Cardiac septum (tissue), 1 donor: ENCODE results near the gene PIN1. TPM values are rescaled to one million over a fixed set of nuclear protein-coding genes. Genes with fewer than 3 reads are reported as not detected.
"Not testable (repeated sequence)": the region's sequence is repeated elsewhere in the genome, so short reads cannot be mapped to it uniquely, and the experiment has no call there.

Experiments
- DNase-seq: peaks from one replicate; pipeline ENCODE4 v3.0.0-alpha.2; 2020; ENCODE audit warnings: low spot score
- intact Hi-C: fragments of 100-400 bp; cut with DNase I; formaldehyde crosslinking; loops from one replicate; pipeline ENCODE4 v1.14.0; 2022
- long read RNA-seq: library from polyadenylated mRNA; unstranded; transcript quantifications from one replicate; pipeline ENCODE4 v2.0.0, GENCODE V29; 2021
- total RNA-seq: library from RNA; stranded (reverse); fragmentation: NEBNext Ultra II Directional; extraction: Animal tissue kit (Norgen Biotek cat#: 25700); gene quantifications from one replicate; pipeline ENCODE4 v1.2.1, GENCODE V29; 2021
- donor health status: DM: no; HTN: no; CAD: no.

PIN1 gene
- total RNA-seq, result 93.5 TPM
- long read RNA-seq, full-length matches to known transcripts, result 225 of 265 reads
- long read RNA-seq, partial matches to known transcripts, result 32 of 265 reads
- long read RNA-seq, other reads (novel, unspliced or antisense), result 8 of 265 reads

DNA sequence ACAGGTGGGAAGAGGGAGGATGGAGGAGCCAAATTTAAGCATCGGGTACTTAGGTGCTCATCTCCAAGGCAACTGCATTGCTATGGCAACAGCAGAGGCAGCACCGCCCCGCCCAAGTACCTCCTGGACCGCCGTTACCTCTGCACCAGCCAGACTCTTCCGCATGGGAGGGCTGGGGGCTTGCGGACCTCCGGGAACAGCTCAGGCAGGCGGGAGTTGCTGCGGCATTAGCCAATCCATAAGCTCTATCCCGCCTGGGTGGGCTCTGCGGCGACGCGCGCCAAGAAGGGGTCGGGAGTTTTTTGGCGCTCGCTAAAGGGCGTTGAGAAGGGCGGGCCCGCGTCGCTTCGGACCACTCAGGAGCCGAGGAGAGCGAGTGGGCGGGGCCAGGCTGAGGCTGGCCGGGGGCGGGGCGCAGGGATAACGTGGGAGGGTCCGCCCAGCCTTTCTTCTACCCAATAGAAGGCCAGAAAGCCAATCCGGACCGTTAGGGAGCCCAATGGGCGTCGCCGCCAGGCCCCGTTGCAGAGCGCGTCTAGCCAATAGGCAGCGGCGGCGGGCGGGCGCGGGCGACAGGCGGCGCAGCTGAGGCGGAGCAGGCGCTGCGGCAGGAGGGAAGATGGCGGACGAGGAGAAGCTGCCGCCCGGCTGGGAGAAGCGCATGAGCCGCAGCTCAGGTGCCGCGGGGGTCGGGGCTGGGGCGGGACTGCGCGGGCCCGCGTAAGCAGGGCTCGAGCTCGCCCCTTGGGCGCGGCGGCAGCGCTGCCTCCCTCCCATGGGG lies at the start of gene PIN1:
Gene PIN1, plus strand, starts transcription at position 593 of the 781 bp plus-strand sequence. Its CDS starts 27 bp downstream, at position 620.
- DNase-seq, result peak; percentile 99
- intact Hi-C loops, result no loop called here

DNA sequence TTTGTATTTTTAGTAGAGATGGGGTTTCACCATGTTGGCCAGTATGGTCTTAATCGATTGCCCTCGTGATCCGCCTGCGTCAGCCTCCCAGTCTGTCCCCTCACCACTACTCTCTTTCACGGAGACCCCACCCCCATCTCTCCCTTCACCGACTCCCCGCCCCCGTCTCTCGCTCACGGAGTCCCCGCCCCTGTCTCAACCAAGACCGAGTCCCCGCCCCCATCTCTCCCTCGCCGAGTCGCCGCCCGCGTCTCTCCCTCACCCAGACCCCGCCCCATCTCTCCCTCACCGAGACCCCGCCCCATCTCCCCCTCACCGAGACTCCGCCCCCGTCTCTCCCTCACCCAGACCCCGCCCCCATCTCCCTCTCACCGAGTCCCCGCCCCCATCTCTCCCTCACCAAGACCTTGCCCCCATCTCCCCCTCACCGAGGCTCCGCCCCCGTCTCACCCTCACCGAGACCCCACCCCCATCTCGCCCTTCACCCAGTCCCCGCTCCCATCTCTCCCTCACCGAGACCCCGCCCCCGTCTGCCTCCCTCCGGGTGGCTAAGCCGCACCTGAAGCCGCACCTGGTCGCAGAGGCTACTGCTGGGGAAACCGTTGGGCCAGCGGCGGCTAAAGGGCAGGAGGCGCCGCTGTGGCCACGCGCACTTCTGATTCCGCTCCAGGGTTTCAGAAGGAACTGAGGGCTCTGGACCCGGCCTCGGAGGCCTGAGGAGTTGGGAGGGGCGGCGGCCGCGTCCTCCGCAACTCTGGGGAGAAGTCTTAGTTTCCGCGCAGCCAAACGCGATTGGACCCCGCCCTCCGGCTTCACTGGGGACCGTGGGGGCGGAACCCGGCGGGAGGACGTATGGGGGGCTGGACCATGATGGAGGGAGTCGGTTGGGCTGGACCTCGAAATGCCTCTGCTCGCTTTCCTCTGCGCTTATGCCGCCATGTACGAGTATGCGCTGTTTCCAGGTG lies 49.5 kb upstream of the PIN1 start:
- peak; percentile 98 for DNase-seq
- intact Hi-C loops, result no loop called here

DNA sequence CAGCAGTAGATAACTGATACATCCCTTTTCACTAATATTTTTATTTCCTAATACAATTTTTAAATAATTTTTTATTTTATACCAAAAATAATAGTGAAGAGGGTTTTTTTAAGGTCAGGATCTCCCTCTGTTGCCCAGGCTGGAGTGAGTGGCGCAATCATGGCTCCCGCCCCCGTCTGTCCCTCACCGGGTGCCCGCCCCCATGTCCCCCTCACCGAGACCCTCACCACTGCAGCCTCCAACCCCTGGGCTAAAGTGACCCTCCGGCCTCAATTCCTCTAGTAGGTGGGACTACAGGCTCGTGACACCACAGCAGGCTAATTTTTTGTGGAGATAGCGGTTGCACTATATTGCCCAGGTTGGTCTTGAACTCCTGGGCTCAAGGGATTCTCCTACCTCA lies 48.8 kb upstream of the PIN1 start:
- no peak for DNase-seq
- intact Hi-C loops, result no loop called here

DNA sequence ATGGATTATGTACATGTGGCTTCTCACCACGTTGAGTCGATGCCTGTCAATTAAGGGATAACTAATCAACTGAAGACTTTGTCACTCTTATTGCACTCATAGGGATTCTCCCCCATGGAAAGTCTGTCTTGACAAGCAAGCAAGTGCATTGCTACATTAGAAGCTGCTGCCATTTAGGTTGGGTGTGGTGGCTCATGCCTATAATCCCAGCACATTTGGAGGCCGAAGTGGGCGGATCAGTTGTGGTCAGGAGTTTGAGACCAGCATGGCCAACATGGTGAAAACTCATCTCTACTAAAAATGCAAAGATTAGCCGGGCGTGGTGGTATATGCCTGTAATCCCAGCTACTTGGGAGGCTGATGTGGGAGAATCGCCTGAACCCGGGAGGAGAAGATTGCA lies 48.3 kb upstream of the PIN1 start:
- intact Hi-C loops, result no loop called here
- no peak for DNase-seq

DNA sequence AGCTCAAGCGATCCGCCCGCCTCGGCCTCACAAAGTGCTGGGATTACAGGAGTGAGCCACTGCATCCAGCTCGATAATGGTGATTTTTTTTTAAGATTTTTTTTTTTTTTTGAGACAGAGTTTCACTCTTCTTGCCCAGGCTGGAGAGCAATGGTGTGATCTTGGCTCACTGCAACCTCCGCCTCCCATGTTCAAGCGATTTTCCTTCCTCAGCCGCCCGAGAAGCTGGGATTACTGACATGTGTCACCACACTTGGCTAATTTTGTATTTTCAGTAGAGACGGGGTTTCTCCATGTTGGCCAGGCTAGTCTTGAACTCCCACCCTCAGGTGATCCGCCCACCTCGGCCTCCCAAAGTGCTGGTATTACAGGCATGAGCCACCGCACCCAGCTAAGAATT lies 46.5 kb upstream of the PIN1 start:
- DNase-seq, intact Hi-C loops: not testable (repeated sequence)

DNA sequence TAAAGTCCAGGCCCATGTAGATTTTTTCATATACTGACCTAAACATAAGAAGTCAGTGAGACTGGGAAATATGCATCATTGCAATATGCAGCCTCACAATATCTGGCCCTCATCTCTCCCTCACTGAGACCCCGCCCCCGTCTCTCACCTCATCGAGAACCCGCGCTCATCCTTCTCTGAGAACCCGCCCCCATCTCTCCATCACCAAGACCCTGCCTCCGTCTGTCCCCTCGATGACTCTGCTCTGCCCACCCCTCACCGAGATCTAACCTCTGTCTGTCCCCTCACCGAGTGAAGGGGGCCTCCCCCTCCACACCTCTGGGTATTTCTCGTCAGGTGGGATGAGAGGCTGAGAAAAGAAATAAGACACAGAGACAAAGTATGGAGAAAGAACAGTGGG lies 46.1 kb upstream of the PIN1 start:
- DNase-seq, result no peak
- intact Hi-C loops, result no loop called here

DNA sequence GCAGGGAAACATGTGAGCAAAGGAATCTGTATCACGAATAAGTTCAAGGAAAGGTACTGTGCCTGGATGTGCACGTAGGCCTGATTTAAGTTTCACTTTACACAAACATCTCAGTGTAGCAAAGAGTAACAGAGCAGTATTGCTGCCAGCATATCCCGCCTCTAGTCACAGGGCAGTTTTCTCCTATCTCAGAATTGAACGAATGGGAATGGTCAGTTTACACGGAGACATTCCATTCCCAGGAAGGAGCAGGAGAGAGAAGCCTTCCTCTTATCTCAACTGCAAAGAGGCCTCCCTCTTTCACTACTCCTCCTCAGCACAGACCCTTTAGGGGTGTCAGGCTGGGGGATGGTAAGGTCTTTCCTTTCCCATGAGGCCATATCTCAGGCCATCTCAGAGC lies 45.5 kb upstream of the PIN1 start:
- intact Hi-C loops, DNase-seq: not testable (repeated sequence)

DNA sequence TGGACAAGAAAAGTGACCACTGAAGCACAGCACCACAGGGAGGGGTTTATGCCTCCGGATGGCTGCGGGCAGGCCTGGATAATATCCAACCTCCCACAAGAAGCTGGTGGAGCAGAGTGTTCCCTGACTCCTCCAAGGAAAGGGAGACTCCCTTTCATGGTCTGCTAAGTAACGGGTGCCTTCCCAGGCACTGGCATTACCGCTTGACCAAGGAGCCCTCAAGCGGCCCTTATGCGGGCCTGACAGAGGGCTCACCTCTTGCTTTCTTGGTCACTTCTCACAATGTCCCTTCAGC lies 44.1 kb upstream of the PIN1 start:
- DNase-seq, result not testable (repeated sequence)
- intact Hi-C loops, result loop anchor here (10.0 kb wide), 3 partner anchors 356 to 646 kb away; partner anchors contain the start of genes ZNF266 and ZNF317

DNA sequence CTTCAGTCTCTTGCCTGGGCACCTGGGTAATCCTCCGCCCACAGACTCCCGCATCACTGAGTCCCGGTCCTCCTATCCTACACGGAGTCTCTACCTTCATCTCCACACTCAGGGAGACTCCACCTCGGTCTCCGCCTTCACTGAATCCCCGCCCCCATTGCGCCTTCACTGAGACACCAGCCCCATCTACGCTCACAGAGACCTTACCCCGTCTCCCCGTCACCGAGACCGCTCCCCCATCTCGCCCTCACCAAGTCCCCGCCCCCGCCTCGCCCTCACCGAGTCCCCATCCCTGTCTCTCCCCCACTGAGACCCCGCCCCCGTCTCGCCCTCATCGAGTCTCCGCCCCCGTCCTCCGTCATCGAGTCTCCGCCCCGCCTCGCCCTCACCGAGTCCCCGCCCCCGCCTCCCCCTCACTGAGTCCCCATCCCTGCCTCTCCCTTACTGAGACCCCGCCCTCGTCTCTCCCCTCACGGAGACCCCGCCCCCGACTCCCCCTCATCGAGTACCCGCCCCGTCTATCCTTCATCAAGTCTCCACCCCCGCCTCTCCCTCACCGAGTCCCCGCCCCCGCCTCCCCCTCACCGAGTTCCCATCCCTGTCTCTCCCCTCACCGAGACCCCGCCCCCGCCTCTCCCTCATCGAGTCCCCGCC lies 43.4 kb upstream of the PIN1 start:
- intact Hi-C loops, result loop anchor here (1.0 to 10.0 kb wide), 5 partner anchors 28 to 647 kb away; partner anchors contain the start of genes FBXL12, ZNF266, ZNF317 and ZNF561
- DNase-seq, result peak; percentile 97

DNA sequence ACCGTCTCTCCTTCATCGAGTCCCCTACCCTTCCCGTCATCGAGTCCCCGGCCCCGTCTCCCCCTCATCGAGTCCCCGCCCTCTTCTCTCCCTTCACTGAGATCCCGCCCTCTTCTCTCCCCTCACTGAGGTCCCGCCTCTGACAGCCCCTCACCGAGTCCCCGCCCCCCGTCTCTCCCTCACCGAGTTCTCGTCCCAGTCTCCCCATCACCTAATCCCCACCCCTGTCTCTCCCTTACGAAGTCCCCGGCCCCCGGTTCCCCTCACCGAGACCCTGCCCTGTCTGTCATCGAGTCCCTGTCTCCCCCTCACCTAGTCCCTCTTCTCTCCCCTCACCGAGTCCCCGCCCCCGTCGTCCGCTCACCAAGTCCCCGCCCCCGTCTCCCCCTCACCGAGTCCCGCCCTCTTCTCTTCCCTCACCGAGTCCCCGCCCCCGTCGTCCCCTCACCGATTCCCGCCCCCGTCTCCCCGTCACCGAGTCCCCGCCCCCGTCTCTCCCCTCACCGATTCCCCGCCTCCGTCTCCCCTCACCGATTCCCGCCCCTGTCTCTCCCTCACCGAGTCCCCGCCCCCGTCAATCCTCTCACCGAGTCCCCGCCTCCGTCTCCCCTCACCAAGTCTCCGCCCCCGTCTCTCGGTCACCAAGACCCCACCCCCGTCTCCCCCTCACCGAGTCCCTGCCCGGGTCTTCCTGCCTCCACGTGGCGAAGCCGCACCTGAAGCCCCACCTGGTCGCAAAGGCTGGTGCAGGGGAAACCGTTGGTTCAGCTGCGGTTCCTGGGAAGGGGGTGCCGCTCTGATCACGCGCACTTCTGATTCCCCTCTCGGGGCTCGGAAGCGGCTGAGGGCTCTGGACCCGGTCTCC lies 42.7 kb upstream of the PIN1 start:
- intact Hi-C loops, result loop anchor here (1.0 to 10.0 kb wide), 5 partner anchors 27 to 648 kb away; partner anchors contain the start of genes FBXL12, ZNF266, ZNF317 and ZNF561
- peak; percentile 96 for DNase-seq

DNA sequence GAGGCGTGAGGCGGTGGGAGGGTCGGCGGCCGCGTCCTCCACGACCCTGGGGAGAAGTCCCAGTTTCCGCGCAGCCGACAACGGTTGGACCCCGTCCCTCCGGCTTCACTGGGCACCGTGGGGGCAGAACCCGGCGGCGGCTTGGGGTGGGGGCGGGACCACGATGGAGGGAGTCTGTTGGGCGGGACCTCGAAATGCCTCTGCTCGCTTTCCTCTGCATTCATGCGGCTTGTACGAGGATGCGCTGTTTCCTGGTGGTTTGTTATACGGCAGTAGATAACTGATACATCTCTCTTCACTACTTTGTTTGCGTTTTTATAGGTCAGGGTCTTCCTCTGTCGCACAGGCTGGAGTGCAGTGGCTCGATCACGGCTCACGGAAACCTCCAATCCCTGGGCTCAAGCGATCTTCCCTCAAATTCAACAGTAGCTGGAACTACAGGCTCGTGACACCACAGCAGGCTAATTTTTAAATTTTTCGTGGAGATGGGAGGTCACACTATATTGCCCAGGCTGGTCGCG lies 42.0 kb upstream of the PIN1 start:
- intact Hi-C loops, result loop anchor here (2.0 to 10.0 kb wide), 4 partner anchors 172 to 648 kb away; partner anchors contain the start of genes ZNF266, ZNF317 and ZNF561
- peak; percentile 80 for DNase-seq

DNA sequence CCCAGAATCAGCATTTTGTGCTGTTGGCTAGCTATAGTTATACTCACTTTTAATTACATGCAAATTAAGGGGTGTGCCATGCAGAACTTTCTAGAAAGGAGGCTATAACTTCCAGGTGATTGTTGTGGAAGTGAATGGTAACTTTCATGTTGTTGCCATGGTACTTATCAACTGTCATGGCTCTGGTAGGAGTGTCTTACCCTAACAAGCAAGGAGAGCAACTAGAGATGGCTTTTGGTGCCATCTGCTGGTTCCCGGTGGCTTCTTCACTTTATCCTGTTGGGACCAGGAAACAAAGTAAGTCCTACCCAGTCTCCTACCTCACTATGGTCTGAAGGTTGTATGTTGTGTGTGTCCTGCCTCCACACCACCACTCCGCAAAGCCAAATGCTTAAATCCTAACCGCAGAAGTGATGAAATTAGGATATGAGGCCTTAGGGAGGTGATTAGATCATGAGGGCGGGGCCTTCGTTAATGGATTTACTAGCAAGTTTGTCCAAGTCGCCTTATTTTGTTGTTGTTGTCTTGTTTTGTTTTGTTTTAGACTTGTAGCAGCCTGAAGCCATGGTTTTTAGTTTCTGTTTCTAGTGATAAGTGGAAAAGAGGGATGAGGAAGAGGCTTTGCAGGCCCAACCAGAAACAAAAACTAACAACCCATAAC lies 38.9 kb upstream of the PIN1 start:
- peak; percentile 86 for DNase-seq
- intact Hi-C loops, result loop anchor here (2.0 to 10.0 kb wide), 5 partner anchors 169 to 651 kb away; partner anchors contain the start of genes ZNF266 and ZNF317

DNA sequence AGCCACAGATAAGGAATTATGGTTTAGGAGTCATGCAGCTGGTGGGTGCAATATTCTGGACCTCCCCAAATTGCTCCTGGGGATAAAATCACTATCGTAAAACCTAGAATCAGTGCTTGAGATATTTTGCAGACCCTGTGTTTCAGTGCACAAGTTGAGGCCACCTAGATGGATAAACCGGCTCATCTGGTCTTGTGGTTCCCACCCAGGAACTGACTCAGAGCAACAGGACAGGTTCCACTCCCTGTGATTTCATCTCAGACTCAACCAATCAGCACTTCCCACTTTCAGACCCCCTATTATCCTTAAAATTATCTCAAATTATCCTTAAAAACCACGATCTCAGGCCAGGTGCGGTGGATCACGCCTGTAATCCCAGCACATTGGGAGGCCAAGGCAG lies 37.2 kb upstream of the PIN1 start:
- intact Hi-C loops, result loop anchor here (2.0 to 10.0 kb wide), 5 partner anchors 171 to 653 kb away; partner anchors contain the start of genes ZNF266 and ZNF317
- DNase-seq, result no peak

DNA sequence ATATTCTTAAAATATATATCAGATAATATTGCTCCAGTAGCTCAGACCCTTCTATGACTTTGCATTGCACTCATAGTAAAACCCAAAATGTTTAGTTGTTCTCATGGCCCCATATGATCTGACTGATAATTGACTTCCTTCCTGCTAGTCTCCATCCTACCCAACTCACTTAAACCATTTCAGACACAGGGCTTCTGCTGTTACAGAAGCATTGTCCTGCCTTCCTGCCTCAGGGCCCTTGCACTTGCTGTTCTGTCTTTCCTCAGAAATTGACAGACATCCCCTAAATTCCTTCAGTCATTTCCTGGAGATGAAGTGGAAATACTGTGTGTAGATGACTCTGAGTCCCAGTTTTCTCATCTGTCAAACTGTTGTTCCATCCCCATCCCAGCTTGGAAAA lies 36.0 kb upstream of the PIN1 start:
- no peak for DNase-seq
- intact Hi-C loops, result loop anchor here (5.0 to 10.0 kb wide), 4 partner anchors 364 to 654 kb away; partner anchors contain the start of genes ZNF266 and ZNF317

DNA sequence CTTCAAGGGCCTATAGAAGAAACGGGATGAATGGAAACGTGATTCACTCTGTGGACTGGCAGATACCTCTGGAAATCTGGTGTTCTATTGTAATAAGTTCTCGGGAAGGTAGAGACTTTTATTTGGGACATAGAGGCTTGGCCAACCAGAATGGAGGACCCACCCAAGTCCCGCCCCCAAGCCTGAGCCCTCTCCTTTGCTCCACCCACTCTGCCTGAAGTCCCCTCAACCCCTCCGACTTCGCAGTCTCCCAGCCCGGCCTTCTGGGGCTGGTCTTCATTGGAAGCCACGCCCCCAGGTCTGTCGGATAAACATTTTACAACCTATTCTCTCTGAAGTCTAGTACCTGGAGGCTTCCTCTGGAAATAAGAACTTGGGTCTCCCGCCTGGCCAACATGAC lies 33.1 kb upstream of the PIN1 start:
- DNase-seq, result no peak
- intact Hi-C loops, result no loop called here

DNA sequence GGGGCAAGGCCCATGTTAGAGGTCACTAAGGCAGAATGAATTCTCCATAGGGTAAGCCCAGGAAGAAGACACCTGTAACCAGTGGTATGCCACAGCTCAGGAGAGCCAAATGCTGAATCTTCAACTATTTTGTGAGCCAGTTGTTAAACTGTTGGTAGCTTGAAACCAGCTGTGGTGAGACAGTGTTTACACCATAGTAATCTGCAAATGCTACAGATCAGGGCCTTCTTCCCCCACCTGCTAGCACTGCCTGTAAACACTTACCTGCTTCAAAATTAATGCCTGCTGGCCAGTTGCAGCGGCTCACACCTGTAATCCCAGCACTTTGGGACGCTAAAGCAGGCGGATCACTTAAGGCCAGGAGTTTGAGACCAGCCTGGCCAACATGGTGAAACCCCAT lies 28.3 kb upstream of the PIN1 start:
- intact Hi-C loops, result no loop called here
- no peak for DNase-seq
